Inferior parietal cortex (tissue), 1 donor: ENCODE measurements around the gene COL20A1.
A peak's percentile ranks its signal among the peaks of the same experiment; 100 is the strongest.

ENCODE experiments used
- DNase-seq: peaks from one replicate; pipeline ENCODE4 v3.0.0-alpha.2; 2016; ENCODE audit errors: extremely low spot score

The COL20A1 gene

DNA sequence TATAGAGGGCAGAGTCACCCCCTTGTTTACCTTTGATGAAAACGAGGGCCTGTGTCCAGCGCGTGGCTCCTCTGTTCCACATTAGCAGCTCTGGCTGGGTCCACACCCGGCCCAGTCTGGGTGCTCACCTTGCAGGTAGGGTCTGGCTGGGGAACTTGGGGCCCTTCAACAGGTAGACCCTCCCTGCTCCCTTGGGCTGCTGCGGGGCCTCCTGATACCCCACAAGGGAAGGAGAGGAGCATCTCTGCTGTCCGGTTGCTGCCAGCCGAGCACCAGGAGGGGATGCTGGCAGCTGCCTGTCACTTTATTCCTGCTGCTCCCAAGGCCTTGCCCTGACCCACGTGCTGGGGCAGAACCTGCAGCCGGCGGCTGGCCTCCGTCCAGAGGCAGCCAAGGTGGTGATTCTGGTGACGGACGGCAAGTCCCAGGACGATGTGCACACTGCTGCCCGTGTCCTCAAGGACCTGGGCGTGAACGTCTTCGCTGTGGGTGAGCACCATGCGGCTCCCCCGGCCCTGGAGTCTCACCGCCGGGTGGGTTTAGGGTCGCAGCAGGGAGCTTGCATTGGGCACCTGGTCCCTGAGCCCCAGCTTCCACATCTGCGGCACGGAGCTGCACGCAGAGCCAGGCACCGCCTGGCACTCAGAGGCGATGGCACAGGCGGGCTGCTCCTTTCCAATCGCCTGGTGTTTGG, 15.4 kb downstream of the COL20A1 start:
- no peak for DNase-seq

DNA sequence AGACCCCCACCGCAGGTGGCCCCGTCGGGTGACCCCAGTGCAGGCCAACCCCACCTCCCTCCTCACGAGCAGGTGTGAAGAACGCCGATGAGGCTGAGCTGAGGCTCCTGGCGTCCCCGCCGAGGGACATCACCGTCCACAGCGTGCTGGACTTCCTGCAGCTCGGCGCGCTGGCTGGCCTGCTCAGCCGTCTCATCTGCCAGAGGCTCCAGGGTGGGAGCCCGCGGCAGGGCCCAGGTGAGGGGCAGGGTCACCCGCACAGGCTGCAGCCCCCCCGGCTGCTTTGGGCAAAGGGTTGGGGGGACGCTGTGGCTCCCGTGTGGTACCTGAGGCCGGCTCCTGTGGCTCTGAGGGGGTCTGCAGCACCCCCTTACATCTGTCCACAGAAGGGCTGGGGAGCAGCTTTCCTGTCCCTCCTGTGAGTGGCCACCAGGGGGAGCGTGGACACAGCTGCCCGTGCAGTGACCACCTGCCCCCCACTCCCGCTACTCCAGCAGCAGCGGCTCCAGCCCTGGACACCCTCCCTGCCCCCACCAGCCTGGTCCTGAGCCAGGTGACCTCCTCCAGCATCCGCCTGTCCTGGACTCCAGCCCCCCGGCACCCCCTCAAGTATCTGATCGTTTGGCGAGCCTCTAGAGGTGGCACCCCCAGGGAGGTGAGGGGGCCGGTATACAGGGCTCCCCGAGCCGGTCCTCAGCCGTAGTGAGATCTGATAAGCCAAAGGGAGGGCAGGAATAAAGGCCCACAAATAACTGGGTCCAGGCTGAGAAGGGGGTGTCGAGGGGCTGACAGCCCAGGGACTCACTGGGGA, 16.5 kb downstream of the COL20A1 start:
- DNase-seq, result peak; percentile 22

DNA sequence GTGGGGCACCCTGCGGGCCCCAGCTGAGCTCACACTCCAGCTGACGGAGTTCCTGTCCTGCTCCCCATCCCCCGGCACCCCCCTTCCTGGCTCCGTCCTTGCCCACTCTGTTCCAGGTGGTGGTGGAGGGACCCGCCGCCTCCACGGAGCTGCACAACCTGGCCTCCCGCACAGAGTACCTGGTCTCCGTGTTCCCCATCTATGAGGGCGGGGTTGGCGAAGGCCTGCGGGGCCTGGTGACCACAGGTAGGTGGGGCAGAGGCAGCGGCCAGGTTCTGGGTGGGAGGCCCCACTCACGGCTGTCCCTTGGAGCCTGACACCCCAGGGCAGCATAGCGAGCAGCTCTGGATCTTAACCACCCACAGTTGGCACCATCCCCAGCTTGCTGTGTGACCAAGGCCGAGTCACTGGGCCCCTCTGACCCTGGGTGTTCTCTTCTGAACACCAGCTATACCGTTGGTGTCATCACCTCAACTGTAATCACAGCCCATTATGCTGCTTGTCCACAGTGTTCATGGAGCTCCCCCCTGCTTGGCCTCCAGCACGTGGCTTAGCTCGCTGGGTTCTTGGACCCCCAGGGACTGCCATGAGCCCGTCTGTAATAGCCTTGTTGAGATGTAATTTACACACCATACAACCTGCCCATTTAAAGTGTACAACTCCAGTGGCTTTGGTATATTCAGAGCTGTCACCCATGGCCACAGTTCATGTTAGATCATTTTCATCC, 17.4 kb downstream of the COL20A1 start:
- no peak for DNase-seq

DNA sequence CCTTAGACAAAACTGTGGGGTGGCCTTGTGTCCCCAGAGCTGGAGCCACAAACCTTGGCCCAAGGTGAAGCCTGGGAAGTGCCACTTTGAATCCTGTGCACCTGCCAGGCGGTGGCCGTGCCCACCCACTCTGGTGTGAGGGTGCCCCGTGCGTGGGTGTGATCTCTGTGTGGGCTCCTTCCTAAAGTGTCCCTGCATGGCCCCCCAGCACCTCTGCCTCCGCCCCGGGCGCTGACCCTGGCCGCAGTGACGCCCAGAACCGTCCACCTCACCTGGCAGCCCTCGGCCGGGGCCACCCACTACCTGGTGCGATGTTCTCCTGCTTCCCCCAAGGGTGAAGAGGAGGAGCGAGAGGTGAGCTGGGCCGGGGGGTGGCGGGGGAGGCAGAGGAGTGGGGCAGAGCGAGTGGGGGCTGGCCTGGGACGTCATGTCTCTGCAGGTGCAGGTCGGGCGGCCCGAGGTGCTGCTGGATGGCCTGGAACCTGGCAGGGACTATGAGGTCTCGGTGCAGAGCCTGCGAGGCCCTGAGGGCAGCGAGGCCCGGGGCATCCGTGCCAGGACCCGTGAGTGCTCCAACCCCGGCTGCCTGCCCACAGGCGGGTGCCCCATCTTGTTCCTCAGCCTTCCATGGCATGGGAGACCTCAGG, 18.3 kb downstream of the COL20A1 start:
- DNase-seq, result no peak

DNA sequence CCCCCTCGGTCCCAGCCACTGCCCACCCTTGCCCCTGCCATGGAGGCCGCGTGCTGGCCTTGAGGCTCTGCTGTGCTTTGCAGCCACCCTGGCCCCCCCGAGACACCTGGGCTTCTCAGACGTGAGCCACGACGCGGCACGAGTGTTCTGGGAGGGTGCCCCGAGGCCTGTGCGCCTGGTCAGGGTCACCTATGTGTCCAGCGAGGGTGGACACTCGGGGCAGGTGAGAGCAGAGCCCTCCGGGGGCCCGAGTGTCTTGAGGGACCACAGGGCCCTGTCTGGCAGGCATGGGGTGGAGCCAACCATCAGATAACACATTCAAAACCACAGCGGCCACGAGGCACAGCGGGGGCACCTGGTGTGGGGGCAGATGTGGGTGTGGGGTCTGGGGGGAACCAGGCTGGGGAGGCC, 18.9 kb downstream of the COL20A1 start:
- no peak for DNase-seq

DNA sequence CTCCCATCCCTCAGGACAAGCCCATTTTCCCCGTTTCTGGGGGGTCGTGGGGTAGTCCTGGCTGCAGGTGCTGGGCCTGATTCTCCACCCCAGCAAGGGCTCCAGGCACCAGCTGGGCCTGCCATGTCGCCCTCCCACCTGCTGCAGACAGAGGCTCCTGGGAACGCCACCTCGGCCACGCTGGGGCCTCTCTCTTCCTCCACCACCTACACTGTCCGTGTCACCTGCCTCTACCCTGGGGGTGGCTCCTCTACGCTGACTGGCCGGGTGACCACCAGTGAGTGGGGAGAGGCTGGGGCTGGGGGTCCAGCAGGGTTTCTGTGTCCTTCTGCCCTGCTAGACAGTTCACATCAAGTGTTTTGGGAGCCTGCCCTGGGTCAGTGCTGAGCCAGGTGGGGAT, 19.3 kb downstream of the COL20A1 start:
- no peak for DNase-seq

DNA sequence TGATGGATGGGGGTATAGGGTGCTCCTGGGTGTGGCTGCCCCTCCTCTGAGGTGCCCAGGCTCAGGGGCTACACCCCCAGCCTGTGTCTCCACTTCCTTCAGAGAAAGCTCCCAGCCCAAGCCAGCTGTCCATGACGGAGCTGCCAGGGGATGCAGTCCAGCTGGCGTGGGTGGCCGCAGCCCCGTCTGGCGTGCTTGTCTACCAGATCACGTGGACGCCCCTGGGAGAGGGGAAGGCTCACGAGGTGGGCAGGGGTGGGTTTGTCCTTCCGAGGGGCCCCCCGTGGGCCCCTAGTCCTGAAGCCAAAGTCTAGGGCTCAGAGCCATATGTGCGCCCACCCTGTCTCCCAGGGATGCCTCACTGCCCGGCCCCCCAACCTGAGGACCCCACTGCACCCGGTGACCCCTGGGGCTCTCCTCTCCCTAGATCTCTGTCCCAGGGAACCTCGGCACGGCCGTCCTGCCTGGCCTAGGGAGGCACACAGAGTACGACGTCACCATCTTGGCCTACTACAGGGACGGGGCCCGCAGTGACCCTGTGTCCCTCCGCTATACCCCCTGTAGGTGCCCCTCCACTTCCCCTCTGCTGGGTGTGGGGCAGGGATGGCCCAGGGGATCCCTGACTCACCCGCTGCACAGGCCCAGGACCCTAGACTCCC, 19.8 kb downstream of the COL20A1 start:
- no peak for DNase-seq

DNA sequence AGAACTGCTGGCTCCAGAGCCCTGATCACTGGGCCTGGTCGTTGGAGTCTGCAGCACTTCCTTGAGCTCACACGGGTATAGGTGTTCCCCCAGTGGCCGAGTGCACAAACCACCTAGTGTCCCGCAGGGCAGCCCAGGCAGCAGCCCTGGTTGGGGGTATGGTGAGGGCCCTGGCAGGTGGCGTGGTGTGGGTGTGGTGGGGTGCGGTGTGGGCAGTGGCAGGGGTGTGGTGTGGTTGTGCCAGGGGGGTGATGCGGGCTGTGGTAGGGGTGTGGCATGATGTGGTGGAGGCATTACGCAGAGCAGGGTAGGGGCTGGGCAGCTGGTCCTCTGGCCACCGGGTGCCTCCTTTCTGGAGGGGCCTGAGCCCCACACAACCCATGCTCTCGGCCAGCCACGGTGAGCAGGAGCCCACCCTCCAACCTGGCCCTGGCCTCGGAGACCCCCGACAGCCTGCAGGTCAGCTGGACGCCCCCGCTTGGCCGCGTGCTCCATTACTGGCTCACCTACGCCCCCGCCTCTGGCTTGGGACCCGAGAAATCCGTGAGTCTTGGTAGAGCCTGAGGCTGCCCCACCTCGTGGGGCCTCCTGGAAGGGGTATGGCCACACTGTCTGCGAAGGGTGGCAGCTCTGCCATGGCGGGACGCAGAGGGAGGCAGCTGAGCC, 20.5 kb downstream of the COL20A1 start:
- DNase-seq, result no peak

DNA sequence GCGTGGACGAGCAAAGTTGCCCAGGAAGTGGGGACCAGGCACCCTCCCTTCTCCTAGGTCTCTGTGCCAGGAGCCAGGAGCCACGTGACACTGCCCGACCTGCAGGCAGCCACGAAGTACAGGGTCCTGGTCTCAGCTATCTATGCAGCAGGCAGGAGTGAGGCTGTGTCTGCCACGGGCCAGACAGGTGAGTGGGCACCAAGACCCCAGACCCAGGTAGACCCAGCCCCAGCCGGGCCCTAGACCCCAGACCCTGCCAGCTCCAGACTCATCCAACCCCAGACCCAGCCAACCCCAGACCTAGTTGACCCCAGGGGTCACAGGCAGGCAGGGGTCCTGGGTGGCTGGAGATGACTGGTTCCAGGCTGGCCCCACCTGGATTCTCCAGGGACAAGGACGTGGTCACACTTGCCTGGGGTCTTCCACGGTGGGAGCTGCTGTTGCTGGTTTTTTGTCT, 21.1 kb downstream of the COL20A1 start:
- no peak for DNase-seq

DNA sequence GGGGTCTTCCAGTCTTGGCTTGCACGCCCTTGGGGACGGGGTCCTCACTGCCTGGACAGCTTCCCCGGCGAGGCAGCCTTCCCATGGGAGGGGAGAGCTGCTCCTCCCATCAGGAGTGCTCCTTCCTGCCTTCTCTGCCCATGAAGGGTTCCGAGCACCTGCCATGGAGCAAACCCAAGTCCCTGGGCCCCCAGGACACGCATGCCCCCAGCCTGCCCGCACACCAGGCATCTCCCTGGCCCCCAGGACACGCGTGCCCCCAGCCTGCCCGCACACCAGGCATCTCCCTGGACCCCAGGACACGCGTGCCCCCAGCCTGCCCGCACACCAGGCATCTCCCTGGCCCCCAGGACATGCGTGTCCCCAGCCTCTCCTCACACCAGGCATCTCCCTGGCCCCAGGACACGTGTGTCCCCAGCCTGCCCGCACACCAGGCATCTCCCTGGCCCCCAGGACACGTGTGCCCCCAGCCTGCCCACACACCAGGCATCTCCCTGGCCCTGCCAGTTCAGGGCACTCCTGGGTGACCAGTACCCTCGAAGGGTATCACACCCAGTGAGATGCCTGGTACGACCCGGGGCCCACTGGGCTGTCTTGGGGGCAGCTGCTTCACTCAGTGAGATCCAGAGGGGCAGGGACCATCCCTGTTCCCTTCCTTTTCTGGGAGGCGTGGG, 21.7 kb downstream of the COL20A1 start:
- DNase-seq, result no peak

DNA sequence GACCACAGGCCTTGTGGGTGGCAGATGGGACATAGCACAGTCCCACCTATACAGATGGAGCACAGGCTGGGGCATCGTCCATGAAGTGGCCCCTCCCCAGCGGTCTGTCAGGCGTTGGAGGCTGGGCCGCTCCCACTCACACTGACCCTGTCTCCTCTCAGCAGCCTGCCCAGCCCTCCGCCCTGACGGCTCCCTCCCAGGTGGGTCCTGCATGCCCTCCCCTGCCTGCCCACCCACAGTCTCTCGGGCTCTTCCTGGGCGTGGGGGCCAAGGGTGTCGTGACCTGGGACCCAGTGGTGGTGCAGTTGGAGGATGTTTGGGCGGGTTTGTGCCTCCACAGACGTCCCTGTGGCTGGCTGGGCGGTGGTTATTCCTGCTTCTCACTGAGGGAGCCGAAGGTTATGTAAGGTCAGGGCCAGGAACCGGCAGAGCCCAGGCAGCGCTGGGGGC, 22.3 kb downstream of the COL20A1 start:
- DNase-seq, result no peak

DNA sequence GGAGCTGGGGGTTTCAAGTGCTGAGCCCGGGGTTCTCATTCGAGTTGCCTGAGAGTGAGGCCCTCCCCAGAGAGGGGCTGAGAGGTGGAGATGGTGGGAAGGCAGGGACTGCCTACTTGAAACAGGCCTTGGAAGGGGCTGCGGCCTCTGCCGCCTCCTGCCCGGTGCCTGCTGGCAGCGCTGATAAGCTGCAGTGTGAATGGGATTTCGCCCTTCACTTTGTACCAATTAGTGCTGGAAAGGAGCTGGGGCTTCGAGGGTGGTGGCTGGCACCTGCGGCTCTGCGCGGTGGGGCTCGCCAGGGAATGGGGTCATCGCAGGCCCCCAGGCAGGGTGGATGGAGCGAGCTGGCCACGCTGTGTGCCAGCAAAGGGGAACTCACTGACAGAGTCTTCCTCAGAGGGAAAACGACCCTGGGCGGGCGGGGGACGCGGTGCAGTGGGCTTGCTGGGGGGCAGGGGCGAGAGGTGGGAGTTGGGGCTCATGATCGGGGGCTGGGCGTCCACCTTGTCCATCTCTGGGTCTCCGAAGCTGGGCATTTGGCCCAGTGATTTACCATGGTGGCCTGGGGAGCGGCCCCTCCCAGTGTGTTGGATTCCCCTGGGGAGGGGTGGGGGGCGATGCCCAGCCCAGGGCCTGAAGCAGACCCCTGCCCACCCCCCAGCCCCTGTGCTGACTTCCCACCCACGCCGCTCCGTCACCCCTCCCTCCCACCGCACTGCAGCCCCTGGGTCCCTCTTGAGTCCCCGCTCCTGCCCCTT, 22.9 kb downstream of the COL20A1 start:
- DNase-seq, result no peak

DNA sequence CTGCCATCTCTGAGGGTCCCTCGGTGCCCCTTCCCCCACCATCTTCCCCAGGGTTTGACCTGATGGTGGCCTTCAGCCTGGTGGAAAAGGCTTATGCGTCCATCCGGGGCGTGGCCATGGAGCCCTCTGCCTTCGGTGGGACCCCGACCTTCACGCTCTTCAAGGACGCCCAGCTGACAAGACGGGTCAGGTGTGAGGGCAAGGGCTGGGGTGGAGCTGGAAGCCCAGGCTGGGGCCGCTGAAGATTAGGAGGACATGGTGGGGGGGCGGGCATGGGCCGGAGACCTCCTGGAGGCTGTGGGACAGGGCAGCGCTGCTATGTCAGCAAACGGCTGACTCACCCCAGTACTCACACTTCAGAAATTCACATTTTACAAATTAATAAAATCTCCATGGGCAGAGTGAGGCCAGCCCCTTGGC, 23.5 kb downstream of the COL20A1 start:
- no peak for DNase-seq

DNA sequence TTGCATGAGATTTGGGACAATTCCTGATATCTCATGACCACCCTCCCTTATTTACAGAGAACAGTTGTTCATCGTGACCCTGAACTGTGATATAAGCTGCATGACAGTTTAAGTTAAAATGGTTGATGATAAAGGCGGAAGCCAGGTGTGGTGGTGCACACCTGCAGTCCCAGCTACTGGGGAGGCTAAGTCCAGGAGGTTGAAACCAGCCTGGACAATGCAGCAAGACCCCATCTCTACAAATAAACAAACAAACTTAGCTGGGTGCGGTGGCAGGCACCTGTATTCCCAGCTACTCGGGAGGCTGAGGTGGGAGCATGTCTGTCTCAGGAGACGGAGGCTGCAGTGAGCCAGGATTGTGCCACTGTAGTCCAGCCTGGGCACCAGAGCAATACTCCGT, 24.1 kb downstream of the COL20A1 start:
- DNase-seq, result no peak

DNA sequence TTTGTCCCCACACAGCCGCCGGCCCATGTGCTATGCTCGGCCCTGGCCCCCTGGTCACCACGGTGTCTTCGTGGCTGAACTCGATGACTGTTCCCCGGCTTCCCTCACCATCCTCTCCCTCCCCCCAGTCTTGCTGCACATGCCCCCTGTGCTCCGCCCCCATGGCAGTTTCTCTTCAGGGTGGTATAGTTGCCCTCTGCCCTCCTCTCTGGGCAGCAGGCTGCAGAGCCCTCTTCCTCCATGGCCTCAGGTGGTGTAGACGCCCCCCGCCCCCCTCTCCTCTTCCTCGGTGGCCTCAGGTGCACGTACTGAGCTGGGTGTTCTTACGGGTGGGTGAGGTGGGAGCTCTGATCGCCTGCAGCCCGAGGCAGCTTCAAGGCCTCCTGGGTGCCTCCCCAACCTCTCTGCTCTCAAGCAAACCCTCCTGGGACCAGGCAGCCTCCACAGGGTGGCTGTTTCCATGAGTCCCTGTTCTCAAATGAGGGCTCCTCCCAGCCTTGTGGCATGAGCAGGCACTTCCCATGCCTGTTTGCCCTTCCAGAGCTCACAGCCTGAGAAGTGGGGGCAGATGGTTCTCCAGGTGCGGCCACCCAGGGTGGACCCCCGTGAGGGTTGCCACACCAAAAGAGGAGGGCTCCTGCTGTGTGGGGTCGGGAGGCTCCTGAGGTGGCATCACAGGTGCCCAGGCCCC, 24.8 kb downstream of the COL20A1 start:
- DNase-seq, result no peak

DNA sequence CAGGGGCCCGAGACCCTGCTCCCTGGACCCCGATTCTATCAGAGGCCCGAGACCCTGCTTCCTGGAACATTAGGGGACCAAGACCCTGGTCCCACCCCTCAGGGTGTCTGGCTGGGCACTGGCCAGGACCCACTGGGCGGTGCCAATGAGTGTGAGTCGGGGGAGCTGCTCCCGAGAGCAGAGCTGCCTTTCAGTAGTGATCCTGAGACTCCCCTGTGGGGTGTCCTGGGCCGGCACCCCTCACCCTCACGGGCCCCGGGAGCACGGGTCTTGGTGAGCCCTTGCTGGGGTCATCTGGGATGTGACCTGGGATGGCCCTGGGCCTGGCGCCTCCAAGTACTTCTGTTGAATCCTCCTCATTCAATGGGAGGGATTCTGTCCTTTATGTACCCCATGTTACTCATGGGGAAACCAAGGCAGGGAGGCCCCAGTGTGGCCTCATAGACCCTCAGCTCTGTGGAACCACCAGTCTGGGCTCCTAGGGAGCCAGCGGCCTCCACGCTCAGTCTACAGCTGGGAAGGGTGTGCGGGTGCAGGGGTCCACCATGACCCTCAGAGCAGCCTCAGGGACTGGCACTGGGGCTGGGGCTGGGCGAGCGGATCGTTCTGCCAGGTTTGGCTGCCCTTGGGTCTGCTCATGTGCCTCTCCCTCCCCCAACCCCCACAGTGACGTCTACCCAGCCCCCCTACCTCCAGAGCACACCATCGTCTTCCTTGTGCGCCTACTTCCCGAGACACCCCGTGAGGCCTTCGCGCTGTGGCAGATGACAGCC, 25.6 kb downstream of the COL20A1 start:
- DNase-seq, result no peak

DNA sequence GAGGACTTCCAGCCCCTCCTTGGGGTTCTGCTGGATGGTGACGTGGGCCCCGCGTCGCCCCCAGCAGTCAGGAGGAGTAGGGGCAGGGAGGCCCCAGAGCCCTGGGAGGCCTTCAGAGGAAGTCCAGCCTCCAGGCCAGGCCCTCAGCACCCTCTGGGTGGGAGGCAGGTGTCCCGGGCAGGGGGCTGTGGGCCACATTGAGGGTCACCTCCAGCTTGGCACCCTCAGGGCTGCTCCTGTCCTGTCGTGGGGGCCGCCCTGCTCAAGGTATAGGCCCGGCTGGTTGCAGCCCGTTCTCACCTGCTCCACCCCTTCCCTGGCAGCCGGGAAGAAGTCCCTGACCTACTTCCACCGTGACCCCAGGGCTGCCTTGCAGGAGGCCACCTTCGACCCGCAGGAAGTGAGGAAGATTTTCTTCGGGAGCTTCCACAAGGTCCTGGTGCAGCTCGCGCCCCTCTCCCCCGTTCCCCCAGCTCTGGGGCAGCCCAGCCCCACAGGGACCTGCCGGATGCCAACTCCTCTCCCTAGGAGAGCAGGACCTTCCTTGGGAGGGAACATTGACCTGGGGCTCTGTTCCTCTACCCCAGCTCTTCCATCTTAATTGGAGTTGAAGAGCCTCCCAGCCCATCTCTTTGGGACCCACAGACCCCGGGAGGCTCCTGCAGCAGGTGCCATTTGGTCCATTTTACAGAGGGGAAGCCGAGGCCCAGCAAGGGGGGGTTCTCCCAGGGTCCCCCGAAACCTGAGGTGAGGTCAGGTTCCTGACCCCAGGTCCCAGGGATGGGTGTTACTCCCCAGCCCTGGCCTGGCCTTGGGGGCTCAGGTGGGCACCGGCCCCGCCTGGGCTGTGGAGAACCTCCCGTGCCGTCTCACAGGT, 26.4 kb downstream of the COL20A1 start:
- no peak for DNase-seq
